AG09309 (cell line): ENCODE measurements around the gene GSTT4.

Experiments used
- DNase-seq: peaks from one replicate; pipeline ENCODE4 v3.0.0-alpha.2; 2010; ENCODE audit warnings: low read depth
- H3K4me3 ChIP-seq: 2 replicates; pipeline ENCODE4 v1.5.1; 2011; ENCODE audit warnings: mild to moderate bottlenecking, low read depth, low read length, moderate library complexity; ENCODE audit not compliant: control insufficient read depth
- CTCF ChIP-seq: IDR thresholded peaks from 2 replicates; pipeline ENCODE4 v1.5.1; 2011; ENCODE audit warnings: mild to moderate bottlenecking, low read depth, low read length, inconsistent platforms; ENCODE audit not compliant: insufficient read depth, control insufficient read depth; ENCODE audit errors: missing control alignments

The GSTT4 gene

GRCh38 chr22:24026733-24027132 lies 21.5 kb upstream of the GSTT4 start:
- TF ChIP-seq CTCF, result no peak
- H3K4me3 ChIP-seq, result no peak overlapping the region
- no peak for DNase-seq

DNA sequence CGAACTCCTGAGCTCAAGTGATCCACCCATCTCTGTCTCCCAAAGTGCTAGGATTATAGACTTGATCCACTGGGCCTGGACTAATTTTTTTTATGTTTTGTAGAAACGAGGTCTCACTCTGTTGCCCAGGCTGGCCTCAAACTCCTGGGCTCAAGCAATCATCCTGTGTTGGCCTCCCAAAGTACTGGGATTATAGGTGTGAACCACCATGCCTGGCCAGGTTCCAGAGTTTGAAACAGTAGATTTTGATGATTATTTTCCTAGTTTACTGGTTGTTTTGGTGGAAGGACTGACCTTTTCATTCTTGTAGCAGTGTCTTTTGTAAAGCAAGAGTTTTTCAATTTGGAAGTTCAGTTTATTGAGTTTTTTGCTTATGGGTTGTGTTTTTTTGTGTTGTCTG lies 20.8 kb upstream of the GSTT4 start:
- H3K4me3 ChIP-seq, result no peak overlapping the region
- no peak for TF ChIP-seq CTCF
- no peak for DNase-seq

DNA sequence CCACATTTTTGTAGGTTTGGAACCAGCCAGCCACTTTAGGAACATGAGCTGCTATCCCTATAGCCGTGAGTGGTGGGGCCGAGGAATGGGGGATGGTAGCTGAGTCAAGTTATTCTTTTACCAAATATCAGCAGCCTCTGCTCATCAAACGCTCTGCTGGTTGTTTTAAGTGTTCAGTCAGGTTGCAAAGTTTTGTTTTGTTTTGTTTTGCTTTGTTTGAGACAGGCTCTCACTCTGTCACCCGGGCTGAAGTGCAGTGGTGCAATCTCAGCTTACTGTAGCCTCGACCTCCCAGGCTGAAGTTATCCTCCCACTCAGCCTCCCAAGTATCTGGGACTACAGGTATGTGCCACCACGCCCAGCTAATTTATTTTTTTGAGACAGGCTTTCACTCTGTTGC lies 20.2 kb upstream of the GSTT4 start:
- no peak for TF ChIP-seq CTCF
- H3K4me3 ChIP-seq, result no peak overlapping the region
- DNase-seq, result no peak

- no peak overlapping the region for H3K4me3 ChIP-seq
- TF ChIP-seq CTCF, result no peak
- no peak for DNase-seq
Observed at GRCh38 chr22:24024354-24024753, 19.1 kb upstream of the GSTT4 start.

GRCh38 chr22:24023204-24023789 lies 18.0 kb upstream of the GSTT4 start:
- H3K4me3 ChIP-seq, result no peak overlapping the region
- no peak for DNase-seq
- no peak for TF ChIP-seq CTCF

DNA sequence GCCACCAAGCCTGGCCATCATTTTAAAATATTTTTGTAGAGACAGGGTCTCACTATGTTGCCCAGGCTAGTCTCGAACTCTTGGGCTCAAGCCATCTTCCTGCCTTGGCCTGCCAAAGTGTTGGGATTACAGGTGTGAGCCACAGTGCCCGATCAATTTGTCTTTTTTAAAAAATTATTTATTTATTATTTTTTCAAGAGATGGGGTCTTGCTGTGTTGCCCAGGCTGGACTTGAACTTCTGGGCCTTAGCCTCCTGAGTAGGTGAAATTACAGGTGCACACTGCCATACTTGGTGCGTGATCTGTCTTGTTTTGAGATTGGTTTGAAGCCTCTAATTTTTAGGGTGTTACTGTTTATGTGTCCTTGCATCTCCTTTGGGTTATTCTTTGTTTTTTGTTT lies 16.1 kb upstream of the GSTT4 start:
- DNase-seq, result no peak
- TF ChIP-seq CTCF, result no peak
- no peak overlapping the region for H3K4me3 ChIP-seq

GRCh38 chr22:24016156-24016555 lies 10.9 kb upstream of the GSTT4 start:
- TF ChIP-seq CTCF, result no peak
- H3K4me3 ChIP-seq, result no peak overlapping the region
- DNase-seq, result no peak
